Measurements from ENCODE around the gene MACROD2.
"Not testable (repeated sequence)": the region's sequence is repeated elsewhere in the genome, so short reads cannot be mapped to it uniquely, and the experiment has no call there.

Gene MACROD2

DNA sequence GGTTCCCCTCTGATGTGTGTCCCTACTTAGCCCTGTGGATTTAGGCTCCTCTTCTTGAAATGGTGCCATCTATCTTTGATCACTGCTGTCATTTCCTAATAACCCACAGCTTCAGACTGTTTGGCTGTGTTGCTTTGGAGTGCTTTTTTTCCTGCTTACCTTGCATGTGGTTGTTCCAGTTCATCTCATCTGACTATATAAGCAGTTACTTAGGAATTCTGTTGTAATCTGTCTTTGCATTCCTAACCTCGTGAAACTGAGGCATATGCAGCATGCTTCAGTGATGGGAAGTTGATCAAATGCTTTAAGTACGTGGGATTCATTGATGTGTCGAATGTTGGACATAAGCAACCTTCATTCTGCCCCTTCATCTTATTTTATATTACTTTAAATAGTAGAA is 457.9 kb downstream of the MACROD2 start:
- ATAC-seq: no peak
- TF ChIP-seq RARB (CRISPR knock-in tag; IDR thresholded peaks at IDR 0.05): no peak
- TF ChIP-seq OSR1 (CRISPR knock-in tag; IDR thresholded peaks at IDR 0.05): no peak
- TF ChIP-seq ZC3H10 (CRISPR knock-in tag; IDR thresholded peaks at IDR 0.05): no peak
- no peak for TF ChIP-seq CSDC2 (CRISPR knock-in tag; IDR thresholded peaks at IDR 0.05)
- no peak for TF ChIP-seq BACH2 (CRISPR knock-in tag; IDR thresholded peaks at IDR 0.05; ENCODE audit: borderline replicate concordance)
- TF ChIP-seq ZNF8 (CRISPR knock-in tag; IDR thresholded peaks at IDR 0.05): no peak
- TF ChIP-seq ESRRG (CRISPR knock-in tag; IDR thresholded peaks at IDR 0.05): no peak
- TF ChIP-seq PATZ1 (CRISPR knock-in tag; IDR thresholded peaks at IDR 0.05; ENCODE audit: borderline replicate concordance): no peak
- TF ChIP-seq SNAI2 (CRISPR knock-in tag; IDR thresholded peaks at IDR 0.05): no peak
- TF ChIP-seq TCF4 (CRISPR knock-in tag; IDR thresholded peaks at IDR 0.05; ENCODE audit: borderline replicate concordance): no peak
- TF ChIP-seq, protein P1, sequence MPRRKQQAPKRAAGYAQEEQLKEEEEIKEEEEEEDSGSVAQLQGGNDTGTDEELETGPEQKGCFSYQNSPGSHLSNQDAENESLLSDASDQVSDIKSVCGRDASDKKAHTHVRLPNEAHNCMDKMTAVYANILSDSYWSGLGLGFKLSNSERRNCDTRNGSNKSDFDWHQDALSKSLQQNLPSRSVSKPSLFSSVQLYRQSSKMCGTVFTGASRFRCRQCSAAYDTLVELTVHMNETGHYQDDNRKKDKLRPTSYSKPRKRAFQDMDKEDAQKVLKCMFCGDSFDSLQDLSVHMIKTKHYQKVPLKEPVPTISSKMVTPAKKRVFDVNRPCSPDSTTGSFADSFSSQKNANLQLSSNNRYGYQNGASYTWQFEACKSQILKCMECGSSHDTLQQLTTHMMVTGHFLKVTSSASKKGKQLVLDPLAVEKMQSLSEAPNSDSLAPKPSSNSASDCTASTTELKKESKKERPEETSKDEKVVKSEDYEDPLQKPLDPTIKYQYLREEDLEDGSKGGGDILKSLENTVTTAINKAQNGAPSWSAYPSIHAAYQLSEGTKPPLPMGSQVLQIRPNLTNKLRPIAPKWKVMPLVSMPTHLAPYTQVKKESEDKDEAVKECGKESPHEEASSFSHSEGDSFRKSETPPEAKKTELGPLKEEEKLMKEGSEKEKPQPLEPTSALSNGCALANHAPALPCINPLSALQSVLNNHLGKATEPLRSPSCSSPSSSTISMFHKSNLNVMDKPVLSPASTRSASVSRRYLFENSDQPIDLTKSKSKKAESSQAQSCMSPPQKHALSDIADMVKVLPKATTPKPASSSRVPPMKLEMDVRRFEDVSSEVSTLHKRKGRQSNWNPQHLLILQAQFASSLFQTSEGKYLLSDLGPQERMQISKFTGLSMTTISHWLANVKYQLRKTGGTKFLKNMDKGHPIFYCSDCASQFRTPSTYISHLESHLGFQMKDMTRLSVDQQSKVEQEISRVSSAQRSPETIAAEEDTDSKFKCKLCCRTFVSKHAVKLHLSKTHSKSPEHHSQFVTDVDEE (CRISPR knock-in tag; IDR thresholded peaks at IDR 0.05): no peak
- TF ChIP-seq GLIS3 (CRISPR knock-in tag; IDR thresholded peaks at IDR 0.05): no peak
- no peak for TF ChIP-seq ARNTL (CRISPR knock-in tag; IDR thresholded peaks at IDR 0.05; ENCODE audit: borderline replicate concordance, low read depth)
- no peak for TF ChIP-seq PPARA (CRISPR knock-in tag; IDR thresholded peaks at IDR 0.05; ENCODE audit: borderline replicate concordance)
- TF ChIP-seq ZNF565 (CRISPR knock-in tag; conservative IDR thresholded peaks at IDR 0.05; ENCODE audit: low read depth): no peak
- no peak for TF ChIP-seq ISL1 (CRISPR knock-in tag; IDR thresholded peaks at IDR 0.05)
- TF ChIP-seq ZFP3 (CRISPR knock-in tag; IDR thresholded peaks at IDR 0.05): no peak

DNA sequence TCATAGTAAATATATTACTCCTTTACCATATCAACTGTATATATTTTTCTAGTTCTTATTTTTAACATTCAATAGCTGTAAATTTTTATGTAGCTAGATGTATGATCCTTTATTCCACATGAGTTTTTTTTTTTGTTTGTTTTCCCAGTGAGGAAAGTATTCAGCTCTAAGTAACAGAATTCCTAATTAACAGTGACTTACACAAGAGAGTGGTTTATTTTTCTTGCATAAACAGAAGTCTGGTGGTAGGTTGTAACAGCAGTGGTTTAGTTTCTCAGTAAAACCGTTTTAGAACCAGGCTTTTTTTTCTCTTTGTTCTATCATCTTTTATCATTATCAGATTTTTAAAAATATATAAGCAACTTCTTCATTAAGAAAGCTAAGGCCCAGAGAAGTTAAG is 459.0 kb downstream of the MACROD2 start:
- no peak for TF ChIP-seq ESRRG (CRISPR knock-in tag; IDR thresholded peaks at IDR 0.05)
- TF ChIP-seq, protein P2, sequence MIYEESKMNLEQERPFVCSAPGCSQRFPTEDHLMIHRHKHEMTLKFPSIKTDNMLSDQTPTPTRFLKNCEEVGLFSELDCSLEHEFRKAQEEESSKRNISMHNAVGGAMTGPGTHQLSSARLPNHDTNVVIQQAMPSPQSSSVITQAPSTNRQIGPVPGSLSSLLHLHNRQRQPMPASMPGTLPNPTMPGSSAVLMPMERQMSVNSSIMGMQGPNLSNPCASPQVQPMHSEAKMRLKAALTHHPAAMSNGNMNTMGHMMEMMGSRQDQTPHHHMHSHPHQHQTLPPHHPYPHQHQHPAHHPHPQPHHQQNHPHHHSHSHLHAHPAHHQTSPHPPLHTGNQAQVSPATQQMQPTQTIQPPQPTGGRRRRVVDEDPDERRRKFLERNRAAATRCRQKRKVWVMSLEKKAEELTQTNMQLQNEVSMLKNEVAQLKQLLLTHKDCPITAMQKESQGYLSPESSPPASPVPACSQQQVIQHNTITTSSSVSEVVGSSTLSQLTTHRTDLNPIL (CRISPR knock-in tag; IDR thresholded peaks at IDR 0.05; ENCODE audit: low read depth): no peak
- TF ChIP-seq OSR1 (CRISPR knock-in tag; IDR thresholded peaks at IDR 0.05): no peak
- TF ChIP-seq SNAI2 (CRISPR knock-in tag; IDR thresholded peaks at IDR 0.05): no peak
- TF ChIP-seq ZNF70 (CRISPR knock-in tag; IDR thresholded peaks at IDR 0.05): no peak
- TF ChIP-seq BACH2 (CRISPR knock-in tag; IDR thresholded peaks at IDR 0.05; ENCODE audit: borderline replicate concordance): no peak
- no peak for TF ChIP-seq TOX (CRISPR knock-in tag; IDR thresholded peaks at IDR 0.05; ENCODE audit: borderline replicate concordance)
- TF ChIP-seq, protein P3, sequence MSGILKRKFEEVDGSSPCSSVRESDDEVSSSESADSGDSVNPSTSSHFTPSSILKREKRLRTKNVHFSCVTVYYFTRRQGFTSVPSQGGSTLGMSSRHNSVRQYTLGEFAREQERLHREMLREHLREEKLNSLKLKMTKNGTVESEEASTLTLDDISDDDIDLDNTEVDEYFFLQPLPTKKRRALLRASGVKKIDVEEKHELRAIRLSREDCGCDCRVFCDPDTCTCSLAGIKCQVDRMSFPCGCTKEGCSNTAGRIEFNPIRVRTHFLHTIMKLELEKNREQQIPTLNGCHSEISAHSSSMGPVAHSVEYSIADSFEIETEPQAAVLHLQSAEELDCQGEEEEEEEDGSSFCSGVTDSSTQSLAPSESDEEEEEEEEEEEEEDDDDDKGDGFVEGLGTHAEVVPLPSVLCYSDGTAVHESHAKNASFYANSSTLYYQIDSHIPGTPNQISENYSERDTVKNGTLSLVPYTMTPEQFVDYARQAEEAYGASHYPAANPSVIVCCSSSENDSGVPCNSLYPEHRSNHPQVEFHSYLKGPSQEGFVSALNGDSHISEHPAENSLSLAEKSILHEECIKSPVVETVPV (CRISPR knock-in tag; IDR thresholded peaks at IDR 0.05): no peak
- TF ChIP-seq ISL1 (CRISPR knock-in tag; IDR thresholded peaks at IDR 0.05): no peak
- TF ChIP-seq ZC3H10 (CRISPR knock-in tag; IDR thresholded peaks at IDR 0.05): no peak
- no peak for TF ChIP-seq ZNF565 (CRISPR knock-in tag; conservative IDR thresholded peaks at IDR 0.05; ENCODE audit: low read depth)
- no peak for TF ChIP-seq TCF4 (CRISPR knock-in tag; IDR thresholded peaks at IDR 0.05; ENCODE audit: borderline replicate concordance)
- no peak for TF ChIP-seq GLIS3 (CRISPR knock-in tag; IDR thresholded peaks at IDR 0.05)
- no peak for TF ChIP-seq ZFP30 (CRISPR knock-in tag; IDR thresholded peaks at IDR 0.05)
- no peak for ATAC-seq

DNA sequence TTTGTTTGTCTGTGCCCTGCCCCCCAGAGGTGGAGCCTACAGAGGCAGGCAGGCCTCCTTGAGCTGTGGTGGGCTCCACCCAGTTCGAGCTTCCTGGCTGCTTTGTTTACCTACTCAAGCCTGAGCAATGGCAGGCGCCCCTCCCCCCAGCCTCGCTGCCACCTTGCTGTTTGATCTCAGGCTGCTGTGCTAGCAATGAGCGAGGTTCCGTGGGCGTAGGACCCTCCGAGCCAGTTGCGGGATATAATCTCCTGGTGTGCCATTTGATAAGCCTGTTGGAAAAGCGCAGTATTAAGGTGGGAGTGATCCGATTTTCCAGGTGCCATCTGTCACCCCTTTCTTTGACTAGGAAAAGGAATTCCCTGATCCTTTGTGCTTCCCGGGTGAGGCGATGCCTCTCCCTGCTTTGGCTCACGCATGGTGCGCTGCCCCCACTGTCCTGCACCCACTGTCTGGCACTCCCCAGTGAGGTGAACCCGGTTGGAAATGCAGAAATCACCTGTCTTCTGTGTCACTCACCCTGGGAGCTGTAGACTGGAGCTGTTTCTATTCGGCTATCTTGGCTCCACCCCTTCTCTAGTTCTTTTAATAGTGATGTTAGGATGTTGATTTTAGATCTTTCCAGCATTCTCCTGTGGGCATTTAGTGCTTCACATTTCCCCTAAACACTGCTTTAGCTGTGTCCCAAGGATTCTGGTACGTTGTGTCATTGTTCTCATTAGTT is 471.9 kb downstream of the MACROD2 start:
- not testable (repeated sequence) for ATAC-seq
